AML-193 (cell line): Measurements from ENCODE around the gene RAB29.
"Not testable (repeated sequence)": the region's sequence is repeated elsewhere in the genome, so short reads cannot be mapped to it uniquely, and the experiment has no call there.

ENCODE experiments used
- DNase-seq, 2 experiments: peaks; one replicate each; lab custom pipeline; 2025; lab: John Stamatoyannopoulos, UW

RAB29 gene

GRCh38 chr1:205775015-205775716 lies at the start of gene RAB29:
TSS of gene RAB29 (minus strand) at chr1:205775482. CDS start at chr1:205774956, 526 bp downstream.
- peak; percentile 87 for DNase-seq

DNA sequence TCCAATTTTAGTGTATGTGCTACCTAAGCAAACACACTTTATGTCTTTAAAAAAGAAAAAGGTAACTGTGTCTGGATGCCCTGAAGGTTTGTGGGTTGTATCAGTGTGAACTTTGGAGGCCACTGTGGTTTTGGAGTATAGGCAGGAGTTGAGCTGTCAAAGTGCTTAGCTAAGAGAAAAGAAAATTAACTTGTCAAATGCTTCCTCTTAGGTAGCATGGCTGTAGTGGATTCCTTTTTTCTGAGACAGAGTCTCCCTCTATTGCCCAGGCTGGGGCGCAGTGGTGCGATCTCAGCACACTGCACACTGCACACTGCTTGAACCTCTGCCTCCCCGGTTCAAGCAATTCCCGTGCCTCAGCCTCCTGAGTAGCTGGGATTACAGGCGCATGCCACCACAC lies 48.9 kb upstream of the RAB29 start:
- DNase-seq, result no peak

DNA sequence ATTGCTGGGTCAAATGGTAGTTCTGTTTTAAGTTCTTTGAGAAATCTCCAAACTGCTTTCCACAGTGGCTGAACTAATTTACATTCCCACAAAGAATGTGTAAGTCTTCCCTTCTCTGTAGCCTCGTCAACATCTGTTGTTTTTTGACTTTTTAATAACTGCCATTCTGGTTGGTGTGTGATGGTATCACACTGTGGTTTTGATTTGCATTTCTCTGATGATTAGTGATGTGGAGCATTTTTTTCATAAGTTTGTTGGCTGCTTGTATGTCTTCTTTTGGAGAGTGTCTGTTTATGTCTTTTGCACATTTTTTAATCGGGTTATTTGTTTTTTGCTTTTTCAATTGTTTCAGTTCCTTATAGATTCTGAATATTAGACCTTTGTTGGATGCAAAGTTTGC lies 48.0 kb upstream of the RAB29 start:
- DNase-seq, result not testable (repeated sequence)

GRCh38 chr1:205822397-205822796 lies 47.1 kb upstream of the RAB29 start:
- no peak for DNase-seq

DNA sequence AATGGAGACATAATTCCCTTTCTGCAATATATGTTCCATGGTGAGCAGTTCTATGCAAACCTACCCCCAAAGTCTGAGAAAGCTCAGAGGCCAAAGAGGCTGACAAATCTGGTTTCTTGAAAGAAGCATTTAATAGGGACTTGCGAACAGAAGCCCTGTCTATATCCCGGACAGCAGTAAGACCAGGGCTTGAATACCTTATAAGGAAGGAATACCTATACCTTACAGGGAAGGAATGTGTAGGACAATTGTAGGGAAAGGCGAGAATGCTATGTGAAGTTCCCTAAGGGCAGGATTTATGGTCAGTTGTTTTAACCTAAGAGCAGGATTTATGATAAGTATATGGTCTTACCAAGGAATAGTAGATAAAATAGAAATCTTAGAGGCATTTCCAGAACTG lies 42.7 kb upstream of the RAB29 start:
- DNase-seq, result no peak

- no peak for DNase-seq
Measured at GRCh38 chr1:205817364-205817763, 42.1 kb upstream of the RAB29 start.

- DNase-seq, result no peak
Measured at GRCh38 chr1:205813755-205814058, 38.4 kb upstream of the RAB29 start.

DNA sequence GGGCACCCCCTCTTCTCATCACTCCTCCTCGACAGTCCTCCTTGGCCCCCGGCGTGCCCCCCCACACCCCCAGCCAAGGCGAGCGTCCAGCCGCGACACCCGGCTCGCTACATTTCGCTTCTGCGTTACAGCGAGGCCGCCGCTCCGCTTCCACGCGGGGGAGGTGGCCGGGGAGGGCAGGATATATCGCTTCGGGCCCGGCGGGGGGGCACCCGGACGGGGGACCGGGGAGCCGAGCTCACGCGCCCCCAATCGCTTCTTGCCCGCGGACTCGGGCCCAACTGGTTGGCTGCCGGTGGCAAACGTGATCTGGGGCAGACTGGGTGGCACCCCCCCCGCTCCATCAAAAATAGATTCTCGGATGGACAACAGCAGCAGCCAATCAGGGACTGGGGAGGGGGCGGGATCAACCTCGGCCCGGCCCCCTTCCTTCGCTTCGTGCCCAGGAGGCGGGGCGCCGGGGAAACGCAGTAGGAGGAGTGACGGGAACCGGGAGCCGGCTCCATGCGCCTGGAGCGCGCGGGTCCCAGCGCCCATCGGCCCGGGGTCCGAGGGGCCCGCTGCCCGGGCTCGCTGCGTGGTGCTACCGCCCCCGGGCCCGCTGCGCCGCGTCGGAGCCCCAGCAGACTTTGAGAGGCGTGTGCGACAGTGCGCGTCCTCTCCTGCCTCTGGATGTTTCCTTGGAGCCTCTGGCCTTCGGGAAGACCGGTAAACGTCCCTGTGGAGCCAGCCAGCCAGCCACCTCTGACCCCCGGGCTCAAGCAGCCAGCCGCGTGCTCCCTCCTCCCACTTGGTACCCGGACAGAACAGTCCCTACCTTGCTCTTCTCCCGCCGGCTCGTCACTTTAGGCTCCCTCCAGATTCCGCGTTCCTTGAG lies 37.8 kb upstream of the RAB29 start, which contains the start of gene SLC41A1:
SLC41A1 (minus strand) TSS at position 321 of the 877 bp plus-strand sequence. CDS start 2,757 bp downstream, outside the sequence.
- DNase-seq, result peak; percentile 82

GRCh38 chr1:205812271-205812877 lies 37.1 kb upstream of the RAB29 start:
- no peak for DNase-seq

GRCh38 chr1:205811660-205812059 lies 36.4 kb upstream of the RAB29 start:
- no peak for DNase-seq

DNA sequence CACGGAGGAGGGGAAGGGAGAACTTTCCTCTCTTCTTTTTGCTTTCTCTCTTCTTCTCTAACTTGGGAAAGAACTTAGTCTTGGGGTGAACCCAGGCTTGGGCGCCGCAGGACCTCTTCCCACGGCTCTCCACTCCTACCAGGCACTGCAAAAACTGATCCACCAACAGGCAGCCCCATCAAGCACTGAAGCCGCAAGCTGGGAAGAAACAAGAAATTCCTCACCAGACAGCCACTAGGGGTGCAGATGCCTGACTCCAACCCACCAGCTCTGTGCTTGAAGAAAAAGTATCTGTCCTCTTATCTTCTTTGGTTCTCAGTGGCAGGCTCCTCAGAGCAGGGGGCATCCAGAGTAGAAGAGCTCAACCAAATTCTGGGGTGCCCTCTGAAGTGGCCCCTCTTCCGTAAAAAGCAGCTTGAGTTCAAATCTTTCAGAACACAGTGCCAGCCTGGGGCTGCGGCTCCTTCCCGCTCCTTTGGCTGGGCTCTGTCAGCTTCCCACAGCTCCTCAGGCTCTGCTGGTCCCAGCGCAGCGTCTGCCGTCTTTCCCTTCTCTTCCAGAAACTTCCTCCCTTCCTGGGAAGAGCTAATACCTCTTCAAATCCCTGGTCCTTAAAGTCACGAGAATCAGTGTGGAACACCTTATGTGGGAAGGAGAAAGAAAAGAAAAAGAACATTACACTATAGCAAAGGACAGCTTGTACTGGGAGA lies 35.3 kb upstream of the RAB29 start:
- DNase-seq, result no peak

DNA sequence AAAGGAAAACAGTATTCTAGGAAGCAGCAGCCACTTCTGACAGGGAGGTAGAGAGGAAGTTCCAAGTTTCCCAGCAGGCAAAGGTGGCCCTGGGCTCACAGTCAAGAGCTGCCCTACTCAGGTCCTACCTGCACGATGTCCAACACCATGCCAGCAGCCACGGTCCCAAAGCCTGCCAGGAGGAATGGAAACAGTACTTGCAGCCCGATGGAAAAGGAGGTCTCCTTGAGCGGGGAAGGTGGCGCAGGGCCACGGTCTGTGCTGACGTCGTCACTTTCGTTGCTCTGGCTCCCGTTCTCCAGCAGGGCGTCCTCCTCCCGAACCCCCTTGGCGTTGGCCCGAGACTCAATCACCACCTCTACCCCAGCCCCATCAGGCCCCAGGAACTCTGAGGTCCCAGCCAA lies 34.7 kb upstream of the RAB29 start:
- DNase-seq, result no peak

GRCh38 chr1:205809469-205809868 lies 34.2 kb upstream of the RAB29 start:
- no peak for DNase-seq

DNA sequence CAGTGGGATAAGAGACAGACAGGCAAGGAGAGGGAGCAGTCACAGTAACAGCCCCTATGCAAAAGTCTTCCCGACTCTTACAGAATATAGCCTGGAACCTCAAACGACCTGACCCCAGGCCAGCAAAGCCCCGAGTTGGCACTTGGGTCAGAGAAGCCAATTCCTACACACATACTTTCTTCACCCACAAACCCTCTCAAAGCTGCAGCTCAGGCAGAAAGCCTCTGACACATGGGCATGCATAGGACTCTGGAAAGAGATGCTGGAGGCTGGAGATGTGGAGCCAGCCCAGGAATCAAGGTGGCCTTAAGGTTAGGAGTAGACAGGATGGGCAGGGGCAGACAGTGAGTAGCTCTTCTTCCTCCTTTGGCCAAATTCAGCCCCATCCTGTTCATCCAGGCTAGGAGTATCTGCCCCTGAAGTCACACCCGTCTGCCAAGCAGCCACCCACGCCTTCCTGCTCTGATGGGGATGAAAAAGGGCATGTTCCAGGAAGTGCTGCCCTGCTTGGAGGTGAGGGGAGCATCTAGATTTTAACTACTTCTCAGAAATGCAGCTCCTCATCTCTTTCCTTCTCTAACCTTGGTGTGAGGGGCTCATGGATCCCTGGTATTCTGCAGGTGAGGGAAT lies 29.9 kb upstream of the RAB29 start:
- DNase-seq, result no peak

DNA sequence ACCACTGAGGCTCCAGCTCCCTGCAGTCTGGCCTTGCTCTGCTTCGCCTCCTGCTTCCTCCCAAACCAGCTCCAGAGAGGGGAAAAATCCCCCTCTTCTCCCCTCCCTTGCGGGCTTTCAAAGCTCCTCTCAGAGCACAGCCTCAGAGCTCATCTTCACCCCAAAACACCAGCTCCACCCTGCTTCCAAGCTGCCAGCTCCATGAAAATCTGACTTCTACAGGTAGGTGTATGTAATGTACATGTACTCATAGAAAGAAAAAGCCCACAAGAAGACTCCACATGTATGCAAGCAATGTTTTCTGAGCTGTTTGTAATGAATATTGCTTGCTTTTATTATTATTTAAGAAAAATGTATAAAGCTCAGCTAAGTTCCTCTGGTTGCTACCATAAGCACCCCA lies 29.3 kb upstream of the RAB29 start:
- no peak for DNase-seq

GRCh38 chr1:205803986-205804385 lies 28.7 kb upstream of the RAB29 start:
- DNase-seq, result no peak

GRCh38 chr1:205802060-205802459 lies 26.8 kb upstream of the RAB29 start:
- DNase-seq, result no peak

- no peak for DNase-seq
Measured at GRCh38 chr1:205800981-205801703, 25.9 kb upstream of the RAB29 start.

DNA sequence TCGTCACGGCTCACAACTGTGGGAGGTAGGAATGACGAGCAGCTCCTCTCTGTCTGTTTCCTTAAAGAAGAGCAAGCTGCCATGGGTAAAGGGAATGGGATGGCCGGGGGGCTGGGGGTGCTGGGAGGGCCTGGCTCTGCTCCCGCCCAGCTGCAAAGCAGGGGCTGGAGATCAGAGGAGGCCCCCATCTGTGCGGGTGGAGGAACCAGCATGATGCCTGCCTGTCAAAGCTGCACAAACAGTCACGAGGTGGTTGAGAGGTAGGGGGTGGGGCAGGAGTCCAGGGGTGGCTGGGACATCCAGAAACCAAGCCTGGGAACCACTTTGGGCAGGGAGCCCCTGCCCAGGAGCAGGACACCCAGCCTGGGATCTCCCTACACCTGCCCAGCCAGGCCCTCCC lies 25.1 kb upstream of the RAB29 start:
- DNase-seq, result no peak

DNA sequence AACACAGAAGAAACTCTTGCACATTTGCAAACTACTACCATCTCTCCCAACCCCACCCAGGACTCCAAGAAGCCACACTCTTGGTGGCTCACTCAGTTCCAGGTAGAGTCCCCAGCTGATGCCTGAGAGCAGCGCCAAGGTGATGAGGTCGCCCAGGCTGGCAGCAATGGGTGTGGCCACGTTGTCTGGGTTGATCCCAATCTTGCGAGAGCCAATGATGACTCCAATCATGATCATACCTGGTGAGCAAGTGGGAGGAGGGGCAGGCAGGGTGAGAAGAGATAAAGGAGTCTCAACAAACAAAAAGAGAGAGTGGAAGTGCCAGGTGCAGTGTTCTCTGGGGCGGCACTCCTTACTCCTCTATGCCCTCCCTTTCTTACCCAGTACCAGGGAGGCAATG lies 23.3 kb upstream of the RAB29 start:
- DNase-seq, result no peak

- no peak for DNase-seq
Measured at GRCh38 chr1:205797168-205797567, 21.9 kb upstream of the RAB29 start.
